DMS153 treated with DMSO at 0.1 percent for 48 hours (cell line): ENCODE data around the gene BMP7.
"Not testable (repeated sequence)": the region's sequence is repeated elsewhere in the genome, so short reads cannot be mapped to it uniquely, and the experiment has no call there.

ENCODE experiments used
- DNase-seq: peaks from one replicate; lab custom pipeline; 2025; ENCODE audit not compliant: unreplicated experiment; lab: John Stamatoyannopoulos, UW

BMP7 gene

GRCh38 chr20:57267158-57267821 lies 849 bp upstream of the BMP7 start:
- no peak for DNase-seq

- DNase-seq = no peak
These were observed 497 bp downstream of the BMP7 start for GRCh38 chr20:57265997-57266290.

DNA sequence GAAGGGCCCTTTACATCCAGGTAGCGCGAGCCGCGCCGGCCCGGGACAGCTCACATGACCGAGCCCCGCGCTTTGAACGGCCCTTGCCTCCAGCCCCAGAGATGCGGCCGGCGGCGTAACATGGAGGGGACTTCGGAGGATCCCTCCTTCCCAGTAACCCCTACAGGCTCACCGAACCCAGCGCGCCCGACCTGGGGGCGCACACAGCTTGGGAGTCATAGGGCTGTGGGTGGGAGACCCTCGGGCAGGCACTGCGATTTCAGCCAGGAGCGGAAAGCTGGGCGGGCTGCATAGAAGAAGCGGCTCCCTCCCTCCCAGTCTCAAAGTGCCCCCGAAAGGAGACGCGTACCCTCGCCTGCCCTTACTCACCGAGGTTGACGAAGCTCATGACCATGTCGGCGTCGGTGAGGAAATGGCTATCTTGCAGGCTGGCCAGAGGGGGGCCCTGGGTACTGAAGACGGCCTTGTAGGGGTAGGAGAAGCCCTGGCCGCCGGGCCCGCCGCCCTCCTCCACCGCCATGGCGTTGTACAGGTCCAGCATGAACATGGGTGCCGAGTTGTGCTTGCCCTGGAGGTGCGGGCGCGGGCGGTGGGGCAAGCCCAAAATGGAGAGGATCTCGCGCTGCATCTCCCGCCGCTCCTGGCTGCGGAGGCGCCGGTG lies 975 bp downstream of the BMP7 start:
- DNase-seq = no peak

DNA sequence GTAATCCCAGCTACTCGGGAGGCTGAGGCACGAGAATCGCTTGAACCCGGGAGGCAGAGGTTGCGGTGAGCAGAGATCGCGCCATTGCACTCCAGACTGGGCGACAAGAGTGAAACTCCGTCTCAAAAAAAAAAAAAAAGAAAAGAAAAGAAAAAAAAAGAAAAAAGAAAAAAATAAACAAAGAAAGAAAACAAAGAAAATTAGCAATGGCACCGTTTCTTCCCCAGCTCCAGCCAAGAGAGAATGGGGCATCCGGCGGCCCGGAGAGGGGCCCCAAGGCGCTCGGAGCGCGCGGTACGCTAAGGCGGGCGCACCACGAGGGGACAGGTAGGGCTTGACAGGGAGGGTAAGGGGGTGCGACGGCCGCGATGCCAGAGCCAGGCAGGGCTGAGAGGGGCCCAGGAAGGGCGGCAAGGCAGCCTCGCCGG lies 1.5 kb downstream of the BMP7 start:
- not testable (repeated sequence) for DNase-seq

GRCh38 chr20:57263801-57264792 lies 2.3 kb downstream of the BMP7 start:
- DNase-seq = no peak

DNA sequence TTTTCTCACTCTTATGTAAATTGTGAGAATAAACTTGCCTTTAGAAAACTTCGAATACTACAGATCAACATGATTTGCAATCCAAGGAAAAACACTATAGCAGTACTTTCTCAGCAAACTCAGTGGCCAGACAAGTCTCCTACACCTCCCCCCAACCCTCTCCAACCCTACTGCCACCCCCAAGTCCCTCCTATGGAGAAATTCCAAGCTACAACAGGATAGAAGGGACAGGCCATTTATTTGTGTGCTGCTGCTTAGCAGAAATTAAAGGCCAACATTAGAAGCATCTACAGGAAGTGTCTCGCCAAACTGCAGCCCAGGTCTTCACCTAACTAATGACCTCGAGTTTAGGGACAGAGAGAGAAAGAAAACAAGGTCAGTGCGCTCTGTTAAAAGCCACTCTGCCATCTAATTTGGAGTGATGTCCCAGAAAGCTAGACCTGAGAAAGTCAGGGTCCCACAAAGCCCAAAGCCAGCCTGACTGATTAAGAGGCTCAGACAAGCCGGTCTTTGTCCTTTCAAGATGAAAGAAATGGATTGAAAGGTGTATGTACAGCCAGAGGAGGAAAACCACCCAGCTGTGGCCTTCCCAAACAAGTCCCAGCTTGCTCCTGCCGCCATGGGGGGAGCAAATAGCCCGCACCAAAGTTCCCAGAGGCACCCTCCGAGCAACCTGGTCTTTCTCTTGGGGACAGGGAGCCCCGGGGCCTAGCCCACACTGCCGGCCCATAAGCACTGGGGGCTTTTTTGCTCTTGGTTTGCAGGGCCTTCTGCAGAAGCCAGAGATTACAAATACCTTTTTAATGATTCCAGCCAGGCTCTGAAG lies 3.4 kb downstream of the BMP7 start:
- no peak for DNase-seq

- no peak for DNase-seq
These were observed 4.1 kb downstream of the BMP7 start for GRCh38 chr20:57262301-57262700.

- no peak for DNase-seq
These were observed 4.8 kb downstream of the BMP7 start for GRCh38 chr20:57261457-57262251.

GRCh38 chr20:57260934-57261333 lies 5.5 kb downstream of the BMP7 start:
- DNase-seq = no peak

GRCh38 chr20:57259938-57260921 lies 6.2 kb downstream of the BMP7 start:
- no peak for DNase-seq

DNA sequence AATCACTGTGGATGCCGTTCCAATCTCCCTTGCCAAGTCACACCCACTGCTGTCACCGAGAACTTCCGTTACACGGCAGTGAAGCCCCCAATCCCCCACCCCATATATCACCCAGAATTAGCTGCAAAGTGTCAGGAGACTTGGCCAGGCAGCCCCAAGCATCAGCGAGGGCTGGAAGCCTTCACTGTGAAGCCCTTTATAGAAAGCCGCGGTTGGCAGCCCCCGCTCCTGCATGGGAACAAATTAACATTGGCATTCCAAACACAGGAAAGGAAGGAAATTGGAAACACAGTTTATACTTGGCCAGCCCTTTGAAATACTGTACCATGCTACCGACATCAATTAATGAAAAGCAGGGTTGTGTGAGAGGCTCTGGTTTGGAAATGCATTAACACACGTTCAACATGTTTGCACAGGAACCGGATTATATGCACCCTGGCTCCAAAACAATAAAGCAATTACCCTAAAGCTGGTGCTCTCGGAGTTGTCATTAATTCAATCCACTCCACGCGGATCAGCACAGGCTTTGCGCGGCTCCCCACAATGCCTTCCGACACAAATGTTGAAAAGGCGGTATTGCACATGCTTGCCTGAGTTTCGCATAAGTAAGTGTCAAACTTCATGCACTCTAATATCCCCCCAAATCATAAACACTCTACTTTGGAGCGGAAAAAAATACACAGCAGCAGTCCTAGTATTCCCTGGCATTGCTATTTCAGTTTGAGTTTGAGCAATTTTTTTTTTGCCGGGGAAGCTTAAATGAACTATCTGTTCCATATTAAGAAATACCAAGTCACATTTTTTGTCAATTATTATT lies 7.1 kb downstream of the BMP7 start:
- no peak for DNase-seq

- no peak for DNase-seq
These were observed 8.6 kb downstream of the BMP7 start for GRCh38 chr20:57257701-57258453.

DNA sequence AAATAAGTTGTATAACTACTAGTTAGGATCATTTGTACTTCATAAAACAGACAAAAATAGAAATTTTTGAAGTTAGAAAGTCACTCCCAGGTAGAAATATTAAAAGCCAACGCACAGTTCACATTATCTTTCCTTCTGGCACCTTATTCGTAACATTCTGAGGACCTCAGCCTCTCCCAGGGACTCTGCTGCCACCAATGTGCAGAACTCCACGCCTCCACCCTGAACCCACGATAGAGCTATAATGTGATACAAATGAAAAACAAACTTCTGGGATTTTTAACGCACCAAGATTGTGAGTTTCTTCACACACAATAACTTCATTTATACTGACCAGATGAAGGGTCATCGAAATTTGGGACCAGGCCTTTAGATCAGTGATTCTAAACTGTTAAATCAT lies 9.5 kb downstream of the BMP7 start:
- no peak for DNase-seq

- DNase-seq = no peak
These were observed 10.2 kb downstream of the BMP7 start for GRCh38 chr20:57256205-57256604.

- DNase-seq = no peak
These were observed 11.3 kb downstream of the BMP7 start for GRCh38 chr20:57255183-57255582.

DNA sequence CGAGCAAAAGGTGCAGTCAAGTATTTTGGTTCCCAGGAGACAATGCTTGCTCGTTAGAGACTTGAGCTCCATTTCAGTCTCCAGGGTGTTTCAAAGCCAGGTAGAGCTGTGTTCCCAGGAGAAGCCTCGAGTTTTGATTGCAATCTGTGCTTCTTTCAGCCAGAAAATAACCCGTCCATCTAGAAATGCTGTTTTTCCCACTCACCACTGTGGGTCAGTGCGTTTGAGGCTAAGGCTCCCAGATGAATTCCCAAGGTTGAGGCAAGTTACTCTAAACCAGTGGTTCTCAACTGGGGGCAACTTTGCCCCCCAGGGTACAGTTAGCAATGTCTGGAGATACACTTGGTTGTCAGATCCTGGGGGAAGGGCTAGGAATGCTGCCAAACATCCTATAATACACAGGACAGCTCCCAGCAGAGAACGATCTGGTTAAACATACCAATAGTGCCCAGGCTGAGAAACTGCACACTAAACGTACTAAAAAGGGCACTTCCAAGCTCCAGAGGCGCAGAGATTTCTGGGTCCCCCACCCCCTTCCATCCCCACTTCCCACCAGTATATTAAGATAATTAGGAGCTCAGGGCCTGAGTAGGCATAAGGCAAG lies 13.8 kb downstream of the BMP7 start:
- DNase-seq = no peak

DNA sequence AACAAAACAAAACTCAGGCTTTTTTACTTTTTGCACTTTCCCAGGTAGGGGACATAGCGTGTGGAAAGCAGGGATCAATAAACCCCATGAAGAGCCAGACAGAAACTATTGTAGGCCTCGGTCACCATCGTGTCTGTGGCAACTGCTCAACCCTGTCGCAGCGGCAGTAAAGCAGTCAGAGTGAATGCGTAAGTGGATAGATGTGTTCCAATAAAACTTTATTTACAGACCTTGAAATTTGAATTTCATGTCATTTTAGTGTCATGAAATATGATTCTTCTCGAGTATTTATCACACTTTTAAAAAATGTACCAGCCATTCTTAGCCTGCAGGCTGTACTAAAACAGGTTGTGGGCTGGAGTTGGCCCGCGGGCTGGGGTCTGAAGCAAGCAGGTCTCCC lies 14.5 kb downstream of the BMP7 start:
- DNase-seq = no peak
